NCI-H2171 treated with DMSO at 0.1 percent for 48 hours (cell line): Measurements from ENCODE around the gene TIMM44.
"Not testable (repeated sequence)": the region's sequence is repeated elsewhere in the genome, so short reads cannot be mapped to it uniquely, and the experiment has no call there.

Experiments used
- DNase-seq: peaks from one replicate; lab custom pipeline; 2025; lab: John Stamatoyannopoulos, UW

TIMM44 gene

GRCh38 chr19:7976461-7976860, 33.0 kb upstream of the TIMM44 start:
- no peak for DNase-seq

- no peak for DNase-seq
Measured at GRCh38 chr19:7975037-7975436, 31.6 kb upstream of the TIMM44 start.

- DNase-seq, result no peak
Measured at GRCh38 chr19:7973883-7974282, 30.4 kb upstream of the TIMM44 start.

GRCh38 chr19:7971553-7972520, 28.4 kb upstream of the TIMM44 start:
- DNase-seq, result no peak

- DNase-seq, result peak; percentile 26
Measured at GRCh38 chr19:7970716-7971448, 27.4 kb upstream of the TIMM44 start.

GRCh38 chr19:7969555-7969939, 26.1 kb upstream of the TIMM44 start:
- DNase-seq, result no peak

- DNase-seq, result no peak
Measured at GRCh38 chr19:7968796-7969554, 25.5 kb upstream of the TIMM44 start.

GRCh38 chr19:7968008-7968795, 24.7 kb upstream of the TIMM44 start:
- no peak for DNase-seq

- no peak for DNase-seq
Measured at GRCh38 chr19:7965921-7966665, 22.6 kb upstream of the TIMM44 start.

GRCh38 chr19:7965259-7965841, 21.9 kb upstream of the TIMM44 start:
- DNase-seq, result no peak

GRCh38 chr19:7963566-7963965, 20.1 kb upstream of the TIMM44 start:
- no peak for DNase-seq

- no peak for DNase-seq
Measured at GRCh38 chr19:7962644-7963268, 19.3 kb upstream of the TIMM44 start.

GRCh38 chr19:7961920-7962626, 18.6 kb upstream of the TIMM44 start:
- no peak for DNase-seq

GRCh38 chr19:7961082-7961481, 17.6 kb upstream of the TIMM44 start:
- not testable (repeated sequence) for DNase-seq

GRCh38 chr19:7959211-7959610, 15.7 kb upstream of the TIMM44 start:
- DNase-seq, result no peak

- DNase-seq, result no peak
Measured at GRCh38 chr19:7955696-7956095, 12.2 kb upstream of the TIMM44 start.

- no peak for DNase-seq
Measured at GRCh38 chr19:7953576-7953975, 10.1 kb upstream of the TIMM44 start.

- no peak for DNase-seq
Measured at GRCh38 chr19:7953060-7953459, 9.6 kb upstream of the TIMM44 start.

- peak; percentile 45 for DNase-seq
Measured at GRCh38 chr19:7947939-7948338, 4.5 kb upstream of the TIMM44 start.
